ENCODE results near the gene NDC80. TPM values are rescaled to one million over a fixed set of nuclear protein-coding genes. Genes with fewer than 3 reads are reported as not detected.

The NDC80 gene
- total RNA-seq, 1 donor from 2014 or later, result 7.9 TPM

DNA sequence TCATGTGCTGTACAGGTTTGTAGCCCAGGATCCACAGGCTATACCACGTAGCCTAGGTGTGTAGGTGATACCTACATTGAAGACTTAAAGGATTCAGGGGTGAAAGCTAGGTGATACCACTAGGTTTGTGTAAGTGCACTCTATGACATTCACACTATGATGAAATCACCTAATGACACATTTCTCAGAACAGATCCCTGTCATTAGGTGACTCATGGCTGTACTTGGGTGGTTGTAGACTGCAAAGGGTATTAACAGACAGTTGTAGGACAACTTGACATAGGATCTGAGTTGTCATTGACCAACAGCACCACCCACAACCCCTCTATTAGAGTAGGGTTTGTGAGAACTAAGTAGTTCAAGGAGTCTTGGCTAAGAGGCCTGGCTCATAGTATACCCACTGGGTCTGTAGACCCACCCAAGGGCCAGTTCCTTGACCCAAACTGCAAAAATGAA is 56.5 kb downstream of the NDC80 start:
- no peaks in the 10 kb centered on the region for H3K9me3 Mint-ChIP-seq (ENCODE audit: unreplicated experiment)
- TF ChIP-seq, protein P1, sequence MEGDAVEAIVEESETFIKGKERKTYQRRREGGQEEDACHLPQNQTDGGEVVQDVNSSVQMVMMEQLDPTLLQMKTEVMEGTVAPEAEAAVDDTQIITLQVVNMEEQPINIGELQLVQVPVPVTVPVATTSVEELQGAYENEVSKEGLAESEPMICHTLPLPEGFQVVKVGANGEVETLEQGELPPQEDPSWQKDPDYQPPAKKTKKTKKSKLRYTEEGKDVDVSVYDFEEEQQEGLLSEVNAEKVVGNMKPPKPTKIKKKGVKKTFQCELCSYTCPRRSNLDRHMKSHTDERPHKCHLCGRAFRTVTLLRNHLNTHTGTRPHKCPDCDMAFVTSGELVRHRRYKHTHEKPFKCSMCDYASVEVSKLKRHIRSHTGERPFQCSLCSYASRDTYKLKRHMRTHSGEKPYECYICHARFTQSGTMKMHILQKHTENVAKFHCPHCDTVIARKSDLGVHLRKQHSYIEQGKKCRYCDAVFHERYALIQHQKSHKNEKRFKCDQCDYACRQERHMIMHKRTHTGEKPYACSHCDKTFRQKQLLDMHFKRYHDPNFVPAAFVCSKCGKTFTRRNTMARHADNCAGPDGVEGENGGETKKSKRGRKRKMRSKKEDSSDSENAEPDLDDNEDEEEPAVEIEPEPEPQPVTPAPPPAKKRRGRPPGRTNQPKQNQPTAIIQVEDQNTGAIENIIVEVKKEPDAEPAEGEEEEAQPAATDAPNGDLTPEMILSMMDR (IDR thresholded peaks at IDR 0.05), result no peak
- no peak for DNase-seq (ENCODE audit: extremely low spot score, unreplicated experiment)
- no peak overlapping the region for H3K27ac Mint-ChIP-seq (ENCODE audit: unreplicated experiment)
- H3K36me3 Mint-ChIP-seq (ENCODE audit: unreplicated experiment), result no peaks in the 10 kb centered on the region
- no peaks in the 10 kb centered on the region for H3K4me1 Mint-ChIP-seq (ENCODE audit: unreplicated experiment)
- H3K4me3 Mint-ChIP-seq (ENCODE audit: unreplicated experiment), result no peak overlapping the region
- H3K27me3 Mint-ChIP-seq (ENCODE audit: unreplicated experiment), result no peaks in the 10 kb centered on the region

DNA sequence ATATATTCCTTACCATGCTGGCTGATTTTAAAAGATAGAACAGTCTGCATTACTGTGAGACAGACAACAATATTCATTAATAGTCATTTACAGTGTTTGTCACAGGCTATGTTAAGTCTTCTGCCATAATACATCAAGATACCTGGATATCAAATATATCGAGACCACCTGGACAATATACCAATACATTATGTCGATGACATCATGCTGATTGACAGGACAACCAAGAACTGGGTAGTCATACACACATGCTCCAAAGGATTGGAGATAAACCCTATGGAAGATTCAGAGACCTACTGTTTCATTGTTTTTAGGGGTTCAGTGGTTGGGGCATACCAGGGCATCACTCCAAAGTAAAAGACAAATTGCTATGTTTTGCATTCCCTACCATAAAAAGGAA is 57.6 kb downstream of the NDC80 start:
- H3K9me3 Mint-ChIP-seq (ENCODE audit: unreplicated experiment), result no peaks in the 10 kb centered on the region
- TF ChIP-seq, protein P1 (IDR thresholded peaks at IDR 0.05), result no peak

DNA sequence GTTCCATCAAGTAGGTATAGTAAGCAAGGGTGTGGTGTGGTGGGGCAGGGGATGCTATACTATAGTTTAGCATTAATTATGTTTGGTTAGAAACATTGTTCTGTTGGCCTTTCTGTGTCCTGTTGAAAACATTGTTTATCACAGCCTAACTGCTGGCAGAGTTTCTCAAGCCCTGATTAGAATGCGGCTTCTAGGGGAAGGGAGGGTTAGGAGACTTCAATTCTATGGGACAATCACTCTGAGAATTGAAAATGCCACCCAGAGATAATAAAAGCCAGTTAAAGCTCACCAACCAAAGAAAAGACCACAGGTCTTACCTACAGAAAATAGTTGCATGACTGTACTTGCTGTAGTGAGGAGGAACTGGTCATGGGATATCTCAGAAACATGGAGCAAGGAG is 64.2 kb downstream of the NDC80 start:
- no peak for DNase-seq (ENCODE audit: extremely low spot score, unreplicated experiment)
- Mint-ChIP-seq H3K27me3 (ENCODE audit: unreplicated experiment) (no peaks in the 10 kb centered on the region), H3K4me1 (ENCODE audit: unreplicated experiment) (peaks cover 30% of the 10 kb centered on the region), H3K36me3 (ENCODE audit: unreplicated experiment) (no peaks in the 10 kb centered on the region), H3K4me3 (ENCODE audit: unreplicated experiment) (no peak overlapping the region), H3K27ac (ENCODE audit: unreplicated experiment) (no peak overlapping the region), H3K9me3 (ENCODE audit: unreplicated experiment) (no peaks in the 10 kb centered on the region)
- TF ChIP-seq, protein P1 (IDR thresholded peaks at IDR 0.05), result no peak

More for the DNA sequence above, 57.6 kb downstream of the NDC80 start:
- Mint-ChIP-seq H3K4me1 (ENCODE audit: unreplicated experiment) (no peaks in the 10 kb centered on the region), H3K36me3 (ENCODE audit: unreplicated experiment) (no peaks in the 10 kb centered on the region), H3K4me3 (ENCODE audit: unreplicated experiment) (no peak overlapping the region), H3K27ac (ENCODE audit: unreplicated experiment) (no peak overlapping the region), H3K27me3 (ENCODE audit: unreplicated experiment) (no peaks in the 10 kb centered on the region)
- no peak for DNase-seq (ENCODE audit: extremely low spot score, unreplicated experiment)

DNA sequence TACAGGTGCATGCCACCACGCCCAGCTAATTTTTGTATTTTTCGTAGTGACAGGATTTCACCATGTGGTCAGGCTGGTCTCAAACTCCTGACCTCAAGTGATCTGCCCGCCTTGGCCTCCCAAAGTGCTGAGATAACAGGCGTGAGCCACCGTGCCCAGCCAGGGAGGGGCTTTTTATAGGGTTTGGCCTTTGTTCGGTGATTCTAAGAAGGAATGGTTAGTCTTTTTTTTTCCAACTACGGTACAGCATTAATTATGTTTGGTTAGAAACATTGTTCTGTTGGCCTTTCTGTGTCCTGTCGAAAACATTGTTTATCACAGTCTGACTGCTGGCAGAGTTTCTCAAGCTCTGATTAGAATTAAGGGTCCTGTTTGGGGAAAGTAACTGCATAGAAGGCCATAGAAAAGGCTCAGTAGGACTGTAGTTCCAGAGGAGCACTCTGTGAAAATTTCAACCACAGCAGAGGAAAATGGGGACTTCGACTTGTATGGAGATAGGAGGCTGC is 64.8 kb downstream of the NDC80 start:
- no peaks in the 10 kb centered on the region for H3K9me3 Mint-ChIP-seq (ENCODE audit: unreplicated experiment)
- TF ChIP-seq, protein P1 (IDR thresholded peaks at IDR 0.05), result no peak
- no peaks in the 10 kb centered on the region for H3K36me3 Mint-ChIP-seq (ENCODE audit: unreplicated experiment)
- H3K27me3 Mint-ChIP-seq (ENCODE audit: unreplicated experiment), result no peaks in the 10 kb centered on the region
- H3K4me1 Mint-ChIP-seq (ENCODE audit: unreplicated experiment), result peaks cover 30% of the 10 kb centered on the region
- H3K27ac Mint-ChIP-seq (ENCODE audit: unreplicated experiment), result peak overlapping the region; percentile 86
- H3K4me3 Mint-ChIP-seq (ENCODE audit: unreplicated experiment), result no peak overlapping the region
- no peak for DNase-seq (ENCODE audit: extremely low spot score, unreplicated experiment)

DNA sequence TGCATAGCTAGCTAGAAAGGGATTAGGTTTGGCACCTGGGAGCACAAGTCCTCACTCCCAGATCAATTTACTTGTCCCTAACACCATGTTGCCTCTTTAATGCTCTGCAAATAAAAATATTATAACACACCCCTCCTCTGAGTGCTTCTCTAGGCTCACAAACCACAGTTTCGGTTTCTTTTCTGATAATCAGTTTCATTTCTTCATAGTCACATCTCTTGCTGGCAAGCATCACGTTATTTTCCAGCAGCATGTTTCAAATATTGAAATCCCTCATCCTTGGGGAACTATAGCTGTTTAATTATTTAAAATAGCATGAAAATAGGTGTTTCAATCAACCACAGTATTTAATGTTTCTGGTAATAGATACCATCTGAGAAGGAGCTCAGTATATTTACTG is 70.3 kb downstream of the NDC80 start:
- no peak overlapping the region for H3K27ac Mint-ChIP-seq (ENCODE audit: unreplicated experiment)
- H3K27me3 Mint-ChIP-seq (ENCODE audit: unreplicated experiment), result no peaks in the 10 kb centered on the region
- H3K36me3 Mint-ChIP-seq (ENCODE audit: unreplicated experiment), result no peaks in the 10 kb centered on the region
- no peak overlapping the region for H3K4me3 Mint-ChIP-seq (ENCODE audit: unreplicated experiment)
- peaks cover 29% of the 10 kb centered on the region for H3K4me1 Mint-ChIP-seq (ENCODE audit: unreplicated experiment)
- DNase-seq (ENCODE audit: extremely low spot score, unreplicated experiment), result no peak
- H3K9me3 Mint-ChIP-seq (ENCODE audit: unreplicated experiment), result no peaks in the 10 kb centered on the region
- TF ChIP-seq, protein P1 (IDR thresholded peaks at IDR 0.05), result no peak
